Kidney epithelial cell (primary cell): ENCODE data around the gene NBPF20. TPM values are rescaled to one million over a fixed set of nuclear protein-coding genes. Genes with fewer than 3 reads are reported as not detected.
A peak's percentile ranks its signal among the peaks of the same experiment; 100 is the strongest.
"Not testable (repeated sequence)": the region's sequence is repeated elsewhere in the genome, so short reads cannot be mapped to it uniquely, and the experiment has no call there.

Experiments used
- DNase-seq: peaks from one replicate; pipeline ENCODE4 v3.0.0-alpha.2; 2010; ENCODE audit warnings: low read depth
- H3K27me3 ChIP-seq: 2 replicates; pipeline ENCODE4 v1.6.0; 2011; ENCODE audit warnings: low read length; ENCODE audit not compliant: control insufficient read depth, insufficient read depth
- H3K36me3 ChIP-seq: 2 replicates; pipeline ENCODE4 v1.5.1; 2011; ENCODE audit warnings: low read length; ENCODE audit not compliant: control insufficient read depth, insufficient read depth
- H3K4me3 ChIP-seq: 2 replicates; pipeline ENCODE4 v1.5.1; 2011; ENCODE audit warnings: low read depth, mild to moderate bottlenecking, control low read depth, low read length
- CTCF ChIP-seq: IDR thresholded peaks from 2 replicates; pipeline ENCODE4 v1.5.1; 2011; ENCODE audit warnings: mild to moderate bottlenecking, moderate library complexity, low read length, control low read depth, inconsistent platforms; ENCODE audit not compliant: insufficient read depth, poor library complexity, severe bottlenecking
- total RNA-seq: library from RNA; depleted of rRNA; stranded (reverse); fragments of >200 nt; gene quantifications from 2 replicates; pipeline ENCODE4 v1.2.3, GENCODE V29; 2015

The NBPF20 gene
- total RNA-seq: 3.1 and 5.3 TPM in 2 replicates

- H3K36me3 ChIP-seq: no peaks in the 10 kb centered on the region
- DNase-seq: peak; percentile 21
- peaks cover 6% of the 10 kb centered on the region for H3K27me3 ChIP-seq
- no peak for TF ChIP-seq CTCF
- peak within 1 kb of the TSS; percentile 66 for H3K4me3 ChIP-seq
Measured at GRCh38 chr1:145425436-145426029, at the start of gene NBPF20. NBPF20 (minus strand) TSS chr1:145425603; CDS start chr1:145405272, 20,331 bp downstream.

GRCh38 chr1:145474837-145475368 lies 49.5 kb upstream of the NBPF20 start:
- not testable (repeated sequence) for H3K36me3 ChIP-seq, DNase-seq, H3K27me3 ChIP-seq, H3K4me3 ChIP-seq

GRCh38 chr1:145472731-145473130 lies 47.3 kb upstream of the NBPF20 start:
- H3K36me3 ChIP-seq, H3K27me3 ChIP-seq, H3K4me3 ChIP-seq, DNase-seq: not testable (repeated sequence)

GRCh38 chr1:145471365-145471764 lies 46.0 kb upstream of the NBPF20 start:
- H3K27me3 ChIP-seq, DNase-seq, H3K36me3 ChIP-seq, H3K4me3 ChIP-seq: not testable (repeated sequence)

GRCh38 chr1:145465405-145466144 lies 40.2 kb upstream of the NBPF20 start:
- DNase-seq: peak; percentile 96
- not testable (repeated sequence) for H3K36me3 ChIP-seq, H3K27me3 ChIP-seq
- peak overlapping the region; percentile 12 for H3K4me3 ChIP-seq

GRCh38 chr1:145464708-145465336 lies 39.4 kb upstream of the NBPF20 start:
- DNase-seq, H3K36me3 ChIP-seq, H3K27me3 ChIP-seq: not testable (repeated sequence)
- H3K4me3 ChIP-seq: peak overlapping the region; percentile 1

GRCh38 chr1:145464017-145464416 lies 38.6 kb upstream of the NBPF20 start:
- not testable (repeated sequence) for H3K27me3 ChIP-seq, H3K36me3 ChIP-seq, H3K4me3 ChIP-seq, DNase-seq

- not testable (repeated sequence) for DNase-seq, H3K36me3 ChIP-seq, H3K4me3 ChIP-seq, H3K27me3 ChIP-seq
Measured at GRCh38 chr1:145460684-145461083, 35.3 kb upstream of the NBPF20 start.

GRCh38 chr1:145460048-145460447 lies 34.6 kb upstream of the NBPF20 start:
- not testable (repeated sequence) for H3K36me3 ChIP-seq, DNase-seq, H3K27me3 ChIP-seq
- H3K4me3 ChIP-seq: peak overlapping the region; percentile 20

GRCh38 chr1:145459591-145459990 lies 34.2 kb upstream of the NBPF20 start:
- DNase-seq, H3K27me3 ChIP-seq, H3K36me3 ChIP-seq, H3K4me3 ChIP-seq: not testable (repeated sequence)

GRCh38 chr1:145459063-145459462 lies 33.7 kb upstream of the NBPF20 start:
- H3K27me3 ChIP-seq, H3K4me3 ChIP-seq, H3K36me3 ChIP-seq, DNase-seq: not testable (repeated sequence)

- not testable (repeated sequence) for H3K4me3 ChIP-seq, H3K27me3 ChIP-seq, DNase-seq, H3K36me3 ChIP-seq
Measured at GRCh38 chr1:145454824-145455177, 29.4 kb upstream of the NBPF20 start.

GRCh38 chr1:145453873-145454823 lies 28.7 kb upstream of the NBPF20 start:
- not testable (repeated sequence) for H3K36me3 ChIP-seq, H3K27me3 ChIP-seq, DNase-seq, H3K4me3 ChIP-seq
